ENCODE measurements around the gene PZP. TPM values are rescaled to one million over a fixed set of nuclear protein-coding genes. Genes with fewer than 3 reads are reported as not detected.
"Not testable (repeated sequence)": the region's sequence is repeated elsewhere in the genome, so short reads cannot be mapped to it uniquely, and the experiment has no call there.

The PZP gene
- total and polyA plus RNA-seq, 7 donors = 0.11 to 0.25 (median 0.17) TPM

GRCh38 chr12:9223830-9224229 is 15.6 kb upstream of the PZP start:
- no peaks in the 10 kb centered on the region for H3K27me3 ChIP-seq (ENCODE audit: insufficient read depth in 3 of 3, low read length in 2 of 3)
- DNase-seq = no peak
- WGBS, 3 donors = 85 to 91% (median 88%) methylated on average over 2 of the region's 2 CpGs
- no peak overlapping the region for H3K27ac ChIP-seq
- no peaks in the 10 kb centered on the region for H3K9me3 ChIP-seq
- intact Hi-C loops (cut with DNase I) = no loop called here
- no peak for ATAC-seq
- H3K36me3 ChIP-seq (ENCODE audit: insufficient read depth in 1 of 2, low read depth in 1 of 2) = no peaks in the 10 kb centered on the region
- no peaks in the 10 kb centered on the region for H3K4me1 ChIP-seq
- no peak for TF ChIP-seq CTCF (IDR thresholded peaks at IDR 0.05)
- no peak overlapping the region for H3K4me3 ChIP-seq

- no peaks in the 10 kb centered on the region for H3K27me3 ChIP-seq (ENCODE audit: insufficient read depth in 3 of 3, low read length in 2 of 3)
- no peak overlapping the region for H3K27ac ChIP-seq
- no peaks in the 10 kb centered on the region for H3K9me3 ChIP-seq
- WGBS, 3 donors = 36 to 49% (median 39%) methylated on average over 1 of the region's 1 CpG
- H3K4me3 ChIP-seq = no peak overlapping the region
- no peak for TF ChIP-seq CTCF (IDR thresholded peaks at IDR 0.05)
- ATAC-seq (no peak), DNase-seq (no peak)
- no peaks in the 10 kb centered on the region for H3K4me1 ChIP-seq
- intact Hi-C loops (cut with DNase I) = no loop called here
- H3K36me3 ChIP-seq (ENCODE audit: insufficient read depth in 1 of 2, low read depth in 1 of 2) = no peaks in the 10 kb centered on the region
Observed at GRCh38 chr12:9221483-9221882, 13.3 kb upstream of the PZP start.

- H3K27me3 ChIP-seq (ENCODE audit: insufficient read depth in 3 of 3, low read length in 2 of 3); H3K4me1 ChIP-seq; ATAC-seq; H3K9me3 ChIP-seq; H3K36me3 ChIP-seq (ENCODE audit: insufficient read depth in 1 of 2, low read depth in 1 of 2); H3K4me3 ChIP-seq; H3K27ac ChIP-seq; DNase-seq; intact Hi-C loops (cut with DNase I): not testable (repeated sequence)
- 72 to 79% (median 74%) methylated on average over 9 of the region's 9 CpGs for WGBS, 3 donors
Observed at GRCh38 chr12:9221011-9221410, 12.8 kb upstream of the PZP start.

GRCh38 chr12:9214534-9214933 is 6.3 kb upstream of the PZP start:
- ATAC-seq (no peak), DNase-seq (no peak)
- H3K9me3 ChIP-seq = no peaks in the 10 kb centered on the region
- WGBS, 3 donors = 95 to 97% (median 96%) methylated on average over 2 of the region's 2 CpGs
- no peaks in the 10 kb centered on the region for H3K27me3 ChIP-seq (ENCODE audit: insufficient read depth in 3 of 3, low read length in 2 of 3)
- H3K27ac ChIP-seq = no peak overlapping the region
- no peaks in the 10 kb centered on the region for H3K36me3 ChIP-seq (ENCODE audit: insufficient read depth in 1 of 2, low read depth in 1 of 2)
- intact Hi-C loops (cut with DNase I) = no loop called here
- H3K4me1 ChIP-seq = no peaks in the 10 kb centered on the region
- no peak overlapping the region for H3K4me3 ChIP-seq
- no peak for TF ChIP-seq CTCF (IDR thresholded peaks at IDR 0.05)

DNA sequence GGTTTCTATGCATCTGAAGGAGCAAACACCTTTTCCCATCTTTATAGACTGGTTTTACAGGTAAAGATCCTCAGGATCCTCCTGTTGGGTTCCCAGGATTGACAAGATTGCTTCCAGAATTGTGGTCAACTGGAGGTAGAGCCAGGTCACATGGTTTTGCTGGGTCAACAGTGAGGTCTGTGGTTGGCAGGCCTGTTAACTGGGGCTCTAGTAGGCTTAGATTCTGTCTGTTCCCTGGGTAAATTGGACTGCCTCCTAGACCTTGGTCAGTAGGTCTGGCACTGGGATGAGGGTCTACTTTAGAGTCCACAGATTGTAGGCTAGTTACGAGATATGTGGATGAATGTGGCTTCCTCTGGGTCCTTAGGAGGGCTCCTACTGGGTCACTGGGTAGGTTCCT is 3.5 kb upstream of the PZP start:
- ATAC-seq = no peak
- WGBS, 3 donors = 90 to 100% (median 98%) methylated on average over 1 of the region's 1 CpG
- intact Hi-C loops (cut with DNase I) = no loop called here

More for the DNA sequence above, 3.5 kb upstream of the PZP start:
- Histone ChIP-seq H3K4me1 (no peaks in the 10 kb centered on the region), H3K27me3 (ENCODE audit: insufficient read depth in 3 of 3, low read length in 2 of 3) (no peaks in the 10 kb centered on the region), H3K9me3 (no peaks in the 10 kb centered on the region), H3K4me3 (no peak overlapping the region), H3K36me3 (ENCODE audit: insufficient read depth in 1 of 2, low read depth in 1 of 2) (no peaks in the 10 kb centered on the region), H3K27ac (no peak overlapping the region)
- TF ChIP-seq CTCF (IDR thresholded peaks at IDR 0.05) = no peak
- DNase-seq = no peak

Data from psoas muscle (tissue), 8 donors.